ENCODE measurements around the gene EPB41L5.
"Not testable (repeated sequence)": the region's sequence is repeated elsewhere in the genome, so short reads cannot be mapped to it uniquely, and the experiment has no call there.

EPB41L5 gene

DNA sequence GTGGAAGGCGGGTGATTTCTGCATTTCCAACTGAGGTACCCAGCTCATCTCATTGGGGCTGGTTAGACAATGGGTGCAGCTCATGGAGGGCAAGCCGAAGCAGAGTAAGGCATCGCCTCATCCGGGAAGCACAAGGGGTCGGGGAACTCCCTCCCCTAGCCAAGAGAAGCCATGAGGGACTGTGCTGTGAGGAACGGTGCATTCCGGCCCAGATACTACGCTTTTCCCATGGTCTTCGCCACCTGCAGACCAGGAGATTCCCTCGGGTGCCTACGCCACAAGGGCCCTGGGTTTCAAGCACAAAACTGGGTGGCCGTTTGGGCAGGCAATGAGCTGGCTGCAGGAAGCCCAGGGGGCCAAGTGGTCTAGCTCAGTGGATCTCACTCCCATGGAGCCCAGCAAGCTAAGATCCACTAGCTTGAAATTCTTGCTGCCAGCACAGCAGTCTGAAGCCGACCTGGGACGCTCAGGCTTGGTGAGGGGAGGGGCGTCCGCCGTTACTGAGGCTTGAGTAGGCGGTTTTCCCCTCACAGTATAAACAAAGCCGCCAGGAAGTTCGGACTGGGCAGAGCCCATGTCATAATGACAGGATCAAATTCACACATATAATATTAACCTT is 55.3 kb downstream of the EPB41L5 start:
- not testable (repeated sequence) for H3K27ac ChIP-seq (ENCODE audit: low read length, poor library complexity, severe bottlenecking); H3K36me3 ChIP-seq (ENCODE audit: control insufficient read depth in 1 of 2, insufficient read depth in 2 of 2, low read depth in 1 of 2, low read length in 2 of 2); H2BK120ac ChIP-seq (ENCODE audit: low read depth, low read length); H3K4me1 ChIP-seq (ENCODE audit: control insufficient read depth, insufficient read depth, low read depth, low read length); H2BK15ac ChIP-seq (ENCODE audit: low read depth, poor library complexity, severe bottlenecking); H2AFZ ChIP-seq (ENCODE audit: low read depth, low read length); H3K4me3 ChIP-seq (ENCODE audit: insufficient read depth in 1 of 2, low read depth in 1 of 2, low read length in 2 of 2); H3K9ac ChIP-seq (ENCODE audit: low read length); H3K9me3 ChIP-seq (ENCODE audit: control insufficient read depth, low read length); H3K4ac ChIP-seq (ENCODE audit: low read depth in 1 of 2, low read length in 2 of 2); H3K27me3 ChIP-seq (ENCODE audit: control insufficient read depth in 1 of 2, insufficient read depth in 1 of 2, low read length in 2 of 2); H2AK5ac ChIP-seq (ENCODE audit: low read length, severe bottlenecking); H3K79me1 ChIP-seq (replicated peaks; ENCODE audit: low read length, poor library complexity, severe bottlenecking); DNase-seq; H4K91ac ChIP-seq (ENCODE audit: low read length); H3K23ac ChIP-seq (ENCODE audit: low read length in 2 of 2); H3K4me2 ChIP-seq (ENCODE audit: low read length, poor library complexity, severe bottlenecking); H2BK5ac ChIP-seq (ENCODE audit: low read depth, low read length, poor library complexity, severe bottlenecking)
- Histone ChIP-seq H4K8ac (ENCODE audit: low read length) (peak overlapping the region; percentile 52), H3K18ac (ENCODE audit: low read depth in 1 of 2, low read length in 2 of 2) (peak overlapping the region in 1 of 2 experiments; percentile 57), H2BK12ac (ENCODE audit: low read length in 2 of 2) (peak overlapping the region; percentile 18 to 78), H3K14ac (ENCODE audit: low read length in 2 of 2) (peak overlapping the region in 1 of 2 experiments; percentile 57)
- 93% methylated on average over 20 of the region's 20 CpGs for WGBS

DNA sequence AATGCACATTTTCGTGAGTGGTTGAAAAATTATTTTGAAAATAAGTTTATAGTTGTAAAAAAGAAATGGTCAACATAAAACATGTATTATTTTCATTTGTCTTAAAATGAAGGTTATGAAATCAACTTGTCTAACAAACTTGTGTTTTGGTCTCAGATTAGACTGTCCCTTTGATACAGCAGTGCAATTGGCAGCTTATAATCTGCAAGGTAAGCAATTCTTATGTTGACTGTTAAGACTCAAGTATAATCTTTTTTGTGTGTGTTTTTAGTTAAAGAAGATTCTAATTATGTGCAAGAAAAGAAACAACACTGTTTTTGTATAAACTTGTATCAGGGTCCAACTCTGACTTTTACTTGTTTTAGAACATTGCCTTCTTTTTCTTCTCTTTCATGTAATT is 62.7 kb downstream of the EPB41L5 start:
- H4K8ac ChIP-seq (ENCODE audit: low read length) = no peak overlapping the region
- no peak overlapping the region for H3K4me3 ChIP-seq (ENCODE audit: insufficient read depth in 1 of 2, low read depth in 1 of 2, low read length in 2 of 2)
- no peaks in the 10 kb centered on the region for H3K4me1 ChIP-seq (ENCODE audit: control insufficient read depth, insufficient read depth, low read depth, low read length)
- DNase-seq = no peak
- H2AK5ac ChIP-seq (ENCODE audit: low read length, severe bottlenecking) = no peak overlapping the region
- peaks cover 0 to 3% of the 10 kb centered on the region in 2 experiments for H3K36me3 ChIP-seq (ENCODE audit: control insufficient read depth in 1 of 2, insufficient read depth in 2 of 2, low read depth in 1 of 2, low read length in 2 of 2)
- no peaks in the 10 kb centered on the region for H3K27me3 ChIP-seq (ENCODE audit: control insufficient read depth in 1 of 2, insufficient read depth in 1 of 2, low read length in 2 of 2)
- peaks cover 1% of the 10 kb centered on the region for H3K79me1 ChIP-seq (replicated peaks; ENCODE audit: low read length, poor library complexity, severe bottlenecking)
- H3K27ac ChIP-seq (ENCODE audit: low read length, poor library complexity, severe bottlenecking) = no peak overlapping the region
- no peak overlapping the region for H3K9ac ChIP-seq (ENCODE audit: low read length)
- H3K9me3 ChIP-seq (ENCODE audit: control insufficient read depth, low read length) = no peaks in the 10 kb centered on the region
- no peak overlapping the region for H3K23ac ChIP-seq (ENCODE audit: low read length in 2 of 2)
- H3K4ac ChIP-seq (ENCODE audit: low read depth in 1 of 2, low read length in 2 of 2) = no peak overlapping the region
- no peak overlapping the region for H3K4me2 ChIP-seq (ENCODE audit: low read length, poor library complexity, severe bottlenecking)
- H2AFZ ChIP-seq (ENCODE audit: low read depth, low read length) = no peak overlapping the region
- no peak overlapping the region for H2BK15ac ChIP-seq (ENCODE audit: low read depth, poor library complexity, severe bottlenecking)
- 100% methylated on average over 1 of the region's 1 CpG for WGBS
- H2BK5ac ChIP-seq (ENCODE audit: low read depth, low read length, poor library complexity, severe bottlenecking) = no peak overlapping the region
- no peak overlapping the region for H2BK120ac ChIP-seq (ENCODE audit: low read depth, low read length)
- H3K18ac ChIP-seq (ENCODE audit: low read depth in 1 of 2, low read length in 2 of 2) = no peak overlapping the region
- H2BK12ac ChIP-seq (ENCODE audit: low read length in 2 of 2) = no peak overlapping the region
- H4K91ac ChIP-seq (ENCODE audit: low read length) = no peak overlapping the region
- H3K14ac ChIP-seq (ENCODE audit: low read length in 2 of 2) = no peak overlapping the region

DNA sequence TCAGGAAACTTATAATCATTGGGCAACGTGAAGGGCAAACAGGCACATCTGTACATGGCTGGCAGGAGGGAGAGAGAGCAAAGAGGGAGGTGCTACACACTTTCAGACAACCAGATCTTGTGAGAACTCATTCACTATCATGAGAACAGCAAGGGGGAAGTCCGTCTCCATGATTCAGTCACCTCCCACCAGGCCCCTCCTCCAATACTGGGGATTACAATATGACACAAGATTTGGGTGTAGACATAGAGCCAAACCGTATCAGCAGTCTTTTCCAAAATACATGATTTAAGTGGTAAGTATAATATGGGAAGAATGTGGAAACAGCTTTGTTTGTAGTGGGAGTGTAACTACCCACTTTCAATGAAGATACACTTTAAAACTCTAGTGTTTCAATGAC is 65.0 kb downstream of the EPB41L5 start:
- Histone ChIP-seq H3K4me1 (ENCODE audit: control insufficient read depth, insufficient read depth, low read depth, low read length) (no peaks in the 10 kb centered on the region), H2BK12ac (ENCODE audit: low read length in 2 of 2) (no peak overlapping the region), H3K79me1 (replicated peaks; ENCODE audit: low read length, poor library complexity, severe bottlenecking) (peaks cover 1% of the 10 kb centered on the region), H2BK5ac (ENCODE audit: low read depth, low read length, poor library complexity, severe bottlenecking) (no peak overlapping the region), H2AK5ac (ENCODE audit: low read length, severe bottlenecking) (no peak overlapping the region), H3K18ac (ENCODE audit: low read depth in 1 of 2, low read length in 2 of 2) (no peak overlapping the region), H4K8ac (ENCODE audit: low read length) (no peak overlapping the region), H2BK120ac (ENCODE audit: low read depth, low read length) (no peak overlapping the region), H3K14ac (ENCODE audit: low read length in 2 of 2) (no peak overlapping the region), H4K91ac (ENCODE audit: low read length) (no peak overlapping the region), H3K4me2 (ENCODE audit: low read length, poor library complexity, severe bottlenecking) (no peak overlapping the region), H2BK15ac (ENCODE audit: low read depth, poor library complexity, severe bottlenecking) (no peak overlapping the region), H3K4ac (ENCODE audit: low read depth in 1 of 2, low read length in 2 of 2) (no peak overlapping the region), H3K4me3 (ENCODE audit: insufficient read depth in 1 of 2, low read depth in 1 of 2, low read length in 2 of 2) (no peak overlapping the region), H3K36me3 (ENCODE audit: control insufficient read depth in 1 of 2, insufficient read depth in 2 of 2, low read depth in 1 of 2, low read length in 2 of 2) (peaks cover 0 to 3% of the 10 kb centered on the region in 2 experiments), H3K9ac (ENCODE audit: low read length) (no peak overlapping the region), H3K27ac (ENCODE audit: low read length, poor library complexity, severe bottlenecking) (no peak overlapping the region), H3K27me3 (ENCODE audit: control insufficient read depth in 1 of 2, insufficient read depth in 1 of 2, low read length in 2 of 2) (no peaks in the 10 kb centered on the region), H3K23ac (ENCODE audit: low read length in 2 of 2) (no peak overlapping the region), H3K9me3 (ENCODE audit: control insufficient read depth, low read length) (no peaks in the 10 kb centered on the region), H2AFZ (ENCODE audit: low read depth, low read length) (no peak overlapping the region)
- no peak for DNase-seq
- 74% methylated on average over 2 of the region's 3 CpGs for WGBS

DNA sequence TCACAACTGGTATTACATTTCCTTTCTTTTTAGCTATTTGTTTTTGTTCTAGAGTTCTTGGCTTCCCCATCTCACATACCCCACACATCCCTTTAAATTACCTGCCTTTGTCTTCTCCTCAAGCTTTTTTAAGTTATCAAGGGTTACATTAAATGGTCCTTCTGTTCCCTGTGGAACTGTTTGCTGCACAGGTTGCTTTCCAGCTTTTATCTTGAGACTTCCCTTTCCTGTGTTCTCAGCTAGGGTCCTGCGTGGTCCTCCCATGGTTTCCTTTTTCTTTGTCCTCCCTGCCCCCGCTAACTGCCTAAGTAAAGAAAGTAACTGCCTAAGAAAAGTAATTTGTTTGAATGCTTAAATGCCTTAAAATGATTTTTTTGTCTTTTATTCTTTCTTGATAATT is 66.8 kb downstream of the EPB41L5 start:
- Histone ChIP-seq H3K27me3 (ENCODE audit: control insufficient read depth in 1 of 2, insufficient read depth in 1 of 2, low read length in 2 of 2) (no peaks in the 10 kb centered on the region), H3K36me3 (ENCODE audit: control insufficient read depth in 1 of 2, insufficient read depth in 2 of 2, low read depth in 1 of 2, low read length in 2 of 2) (peaks cover 0 to 2% of the 10 kb centered on the region in 2 experiments), H3K4me2 (ENCODE audit: low read length, poor library complexity, severe bottlenecking) (no peak overlapping the region), H3K9ac (ENCODE audit: low read length) (no peak overlapping the region), H2BK5ac (ENCODE audit: low read depth, low read length, poor library complexity, severe bottlenecking) (no peak overlapping the region), H3K27ac (ENCODE audit: low read length, poor library complexity, severe bottlenecking) (no peak overlapping the region), H2BK15ac (ENCODE audit: low read depth, poor library complexity, severe bottlenecking) (no peak overlapping the region), H2BK120ac (ENCODE audit: low read depth, low read length) (no peak overlapping the region), H4K8ac (ENCODE audit: low read length) (no peak overlapping the region), H2AK5ac (ENCODE audit: low read length, severe bottlenecking) (no peak overlapping the region), H3K9me3 (ENCODE audit: control insufficient read depth, low read length) (no peaks in the 10 kb centered on the region), H3K79me1 (replicated peaks; ENCODE audit: low read length, poor library complexity, severe bottlenecking) (peaks cover 1% of the 10 kb centered on the region), H3K4ac (ENCODE audit: low read depth in 1 of 2, low read length in 2 of 2) (no peak overlapping the region), H2BK12ac (ENCODE audit: low read length in 2 of 2) (no peak overlapping the region), H3K23ac (ENCODE audit: low read length in 2 of 2) (no peak overlapping the region), H3K18ac (ENCODE audit: low read depth in 1 of 2, low read length in 2 of 2) (no peak overlapping the region), H3K4me1 (ENCODE audit: control insufficient read depth, insufficient read depth, low read depth, low read length) (no peaks in the 10 kb centered on the region), H3K4me3 (ENCODE audit: insufficient read depth in 1 of 2, low read depth in 1 of 2, low read length in 2 of 2) (no peak overlapping the region), H2AFZ (ENCODE audit: low read depth, low read length) (no peak overlapping the region), H4K91ac (ENCODE audit: low read length) (no peak overlapping the region), H3K14ac (ENCODE audit: low read length in 2 of 2) (no peak overlapping the region)
- WGBS = no CpG with 5 or more reads among the region's 2 CpGs
- no peak for DNase-seq

Measured in mesenchymal stem cell (in vitro differentiated cells and primary cell).